Stomach (tissue), 9 donors: ENCODE data around the gene RGS6. TPM values are rescaled to one million over a fixed set of nuclear protein-coding genes. Genes with fewer than 3 reads are reported as not detected.
A peak's percentile ranks its signal among the peaks of the same experiment; 100 is the strongest.

Experiments
- DNase-seq, 2 donors: peaks; one replicate each; pipeline versions ENCODE4 v3.0.0 to v3.0.0-alpha.2; 2013 to 2019
- H3K27ac ChIP-seq, 5 donors: fragments of 200-600 bp in 4 of 5; sonication (generic) in 4 of 5; one replicate each; pipeline ENCODE4 v1.5.1; 2013 to 2019; ENCODE audit warnings: mild to moderate bottlenecking in 1 of 5, moderate library complexity in 1 of 5
- H3K27me3 ChIP-seq, 3 donors: fragments of 200-600 bp; sonication (generic); one replicate each; pipeline ENCODE4 v1.5.1; 2017 to 2019; ENCODE audit warnings: mixed run types in 1 of 3
- H3K36me3 ChIP-seq, 4 donors: fragments of 200-600 bp; sonication (generic); 1 replicate in 3 of 4; 2 replicates in 1 of 4; pipeline ENCODE4 v1.5.1; 2016 to 2019
- H3K4me1 ChIP-seq, 4 donors: fragments of 200-600 bp; sonication (generic); one replicate each; pipeline ENCODE4 v1.5.1; 2016 to 2019
- H3K4me3 ChIP-seq, 4 donors: fragments of 200-600 bp; sonication (generic) in 3 of 4; one replicate each; pipeline ENCODE4 v1.5.1; 2016 to 2019; ENCODE audit warnings: mild to moderate bottlenecking in 1 of 4
- H3K9me3 ChIP-seq, 4 donors: fragments of 200-600 bp; sonication (generic); one replicate each; pipeline ENCODE4 v1.5.1; 2016 to 2019
- EP300 ChIP-seq: sonication (generic); formaldehyde crosslinking; IDR thresholded peaks from one replicate; pipeline ENCODE4 v1.6.1; 2017; ENCODE audit warnings: antibody characterized with exemption
- POLR2A ChIP-seq, 4 donors: fragments of 450-650 bp; IDR thresholded peaks; one replicate each; pipeline ENCODE4 v1.6.1; 2016; ENCODE audit warnings: antibody characterized with exemption in 4 of 4, control low read depth in 2 of 4, mild to moderate bottlenecking in 1 of 4, moderate library complexity in 1 of 4
- POLR2AphosphoS5 ChIP-seq, 3 donors: sonication (generic); formaldehyde crosslinking; IDR thresholded peaks; one replicate each; pipeline ENCODE4 v1.6.1; 2016; ENCODE audit warnings: antibody characterized with exemption in 3 of 3
- WGBS, 5 donors: extraction: QIAGEN DNeasy Blood & Tissue Kit in 3 of 5; methylation state at CpG; one replicate each; pipeline versions ENCODE4 v1.1.5 to v1.1.7; 2013 to 2018; 5-methylcytosine and 5-hydroxymethylcytosine counted together
- intact Hi-C: fragments of 100-400 bp; cut with DNase I; formaldehyde crosslinking; loops from one replicate; pipeline ENCODE4 v1.15.1; 2023; ENCODE audit warnings: low total_unique reads
- polyA plus RNA-seq, 3 donors: library from polyadenylated mRNA; stranded (reverse); fragments of 200-250 nt; gene quantifications; one replicate each; pipeline ENCODE4 v1.2.3, GENCODE V29; 2013
- total RNA-seq, 5 donors: library from RNA; depleted of rRNA; stranded (reverse); fragments of >200 nt; gene quantifications; one replicate each; pipeline versions ENCODE4 v1.1.0 to v1.2.3, GENCODE V29; 2014 to 2016
- TF ChIP-seq, protein P1 (sequence below), 7 experiments: fragments of 450-650 bp in 4 of 7; fragments of 200-600 bp in 3 of 7; sonication (generic) in 3 of 7; IDR thresholded peaks; one replicate each; pipeline ENCODE4 v1.5.1; 2016 to 2019; ENCODE audit warnings: antibody characterized with exemption in 7 of 7, control low read depth in 2 of 7, mild to moderate bottlenecking in 1 of 7
- donor health status: healthy with polysubstance abuse.
- donor health status: Bipolar disorder and iron deficiency.
- donor health status: healthy.

RGS6 gene
- total and polyA plus RNA-seq, 8 donors: 0.25 to 18.0 (median 0.92) TPM; not detected in 1

DNA sequence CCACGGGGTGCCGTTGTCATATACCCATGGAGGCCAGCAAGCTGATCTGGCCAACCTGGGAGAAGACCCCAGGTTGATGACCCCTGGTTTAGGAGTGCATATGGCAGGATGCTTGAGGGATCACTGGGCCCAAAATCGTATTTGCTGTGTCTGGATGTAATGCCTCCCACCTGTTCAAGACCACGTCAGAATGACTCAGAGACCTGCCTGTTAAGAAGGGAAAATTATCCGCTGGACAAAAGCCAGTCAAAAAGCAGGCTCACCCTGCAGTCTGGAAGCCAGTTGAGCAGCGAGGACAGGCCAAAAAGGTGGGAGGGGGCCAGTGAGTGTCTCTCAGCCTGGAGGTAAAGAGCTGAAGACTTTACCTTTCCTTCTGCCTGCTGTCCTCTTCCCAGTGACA lies 512.5 kb downstream of the RGS6 start:
- 72 to 78% (median 76%) methylated on average over 6 of the region's 6 CpGs for WGBS, 5 donors
- H3K36me3 ChIP-seq: no peaks in the 10 kb centered on the region
- H3K27ac ChIP-seq: no peak overlapping the region
- TF ChIP-seq, protein P1, sequence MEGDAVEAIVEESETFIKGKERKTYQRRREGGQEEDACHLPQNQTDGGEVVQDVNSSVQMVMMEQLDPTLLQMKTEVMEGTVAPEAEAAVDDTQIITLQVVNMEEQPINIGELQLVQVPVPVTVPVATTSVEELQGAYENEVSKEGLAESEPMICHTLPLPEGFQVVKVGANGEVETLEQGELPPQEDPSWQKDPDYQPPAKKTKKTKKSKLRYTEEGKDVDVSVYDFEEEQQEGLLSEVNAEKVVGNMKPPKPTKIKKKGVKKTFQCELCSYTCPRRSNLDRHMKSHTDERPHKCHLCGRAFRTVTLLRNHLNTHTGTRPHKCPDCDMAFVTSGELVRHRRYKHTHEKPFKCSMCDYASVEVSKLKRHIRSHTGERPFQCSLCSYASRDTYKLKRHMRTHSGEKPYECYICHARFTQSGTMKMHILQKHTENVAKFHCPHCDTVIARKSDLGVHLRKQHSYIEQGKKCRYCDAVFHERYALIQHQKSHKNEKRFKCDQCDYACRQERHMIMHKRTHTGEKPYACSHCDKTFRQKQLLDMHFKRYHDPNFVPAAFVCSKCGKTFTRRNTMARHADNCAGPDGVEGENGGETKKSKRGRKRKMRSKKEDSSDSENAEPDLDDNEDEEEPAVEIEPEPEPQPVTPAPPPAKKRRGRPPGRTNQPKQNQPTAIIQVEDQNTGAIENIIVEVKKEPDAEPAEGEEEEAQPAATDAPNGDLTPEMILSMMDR (IDR thresholded peaks at IDR 0.05): no peak
- TF ChIP-seq POLR2A (IDR thresholded peaks at IDR 0.05) (no peak), EP300 (no peak), POLR2AphosphoS5 (IDR thresholded peaks at IDR 0.05) (no peak)
- H3K9me3 ChIP-seq: no peaks in the 10 kb centered on the region
- intact Hi-C loops: no loop called here
- no peak for DNase-seq
- peaks cover 0 to 4% (median 0%) of the 10 kb centered on the region in 4 donors for H3K4me1 ChIP-seq
- no peak overlapping the region for H3K4me3 ChIP-seq
- H3K27me3 ChIP-seq: peaks cover 0 to 6% (median 0%) of the 10 kb centered on the region in 3 donors

DNA sequence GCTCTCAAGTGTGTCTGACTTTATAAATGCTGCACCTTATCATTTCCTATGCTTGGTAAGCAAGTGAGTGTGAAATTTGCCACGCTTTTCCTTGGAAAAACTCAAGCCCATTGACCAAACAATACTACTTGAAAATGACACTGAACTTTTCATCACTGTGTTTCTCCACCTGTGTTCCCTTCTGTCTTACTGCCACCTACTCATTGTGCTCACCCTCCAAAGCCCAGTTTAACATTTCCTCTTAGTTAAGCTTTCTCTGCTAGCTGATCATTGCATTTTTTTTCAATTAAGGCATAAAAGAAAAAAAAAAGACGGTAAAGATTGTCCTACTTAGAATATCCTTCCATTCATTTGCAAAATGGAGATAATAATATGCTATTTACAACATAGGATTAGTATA lies 516.0 kb downstream of the RGS6 start:
- H3K4me1 ChIP-seq: peaks cover 8 to 24% (median 18%) of the 10 kb centered on the region in 4 donors
- TF ChIP-seq, protein P1 (IDR thresholded peaks at IDR 0.05): no peak
- TF ChIP-seq POLR2A (IDR thresholded peaks at IDR 0.05): no peak
- H3K27me3 ChIP-seq: peaks cover 0 to 14% (median 0%) of the 10 kb centered on the region in 3 donors
- no peaks in the 10 kb centered on the region for H3K36me3 ChIP-seq
- no peak overlapping the region for H3K4me3 ChIP-seq
- 83 to 90% (median 86%) methylated on average over 2 of the region's 2 CpGs for WGBS, 5 donors
- H3K27ac ChIP-seq: no peak overlapping the region
- DNase-seq: no peak
- intact Hi-C loops: no loop called here
- H3K9me3 ChIP-seq: no peaks in the 10 kb centered on the region

DNA sequence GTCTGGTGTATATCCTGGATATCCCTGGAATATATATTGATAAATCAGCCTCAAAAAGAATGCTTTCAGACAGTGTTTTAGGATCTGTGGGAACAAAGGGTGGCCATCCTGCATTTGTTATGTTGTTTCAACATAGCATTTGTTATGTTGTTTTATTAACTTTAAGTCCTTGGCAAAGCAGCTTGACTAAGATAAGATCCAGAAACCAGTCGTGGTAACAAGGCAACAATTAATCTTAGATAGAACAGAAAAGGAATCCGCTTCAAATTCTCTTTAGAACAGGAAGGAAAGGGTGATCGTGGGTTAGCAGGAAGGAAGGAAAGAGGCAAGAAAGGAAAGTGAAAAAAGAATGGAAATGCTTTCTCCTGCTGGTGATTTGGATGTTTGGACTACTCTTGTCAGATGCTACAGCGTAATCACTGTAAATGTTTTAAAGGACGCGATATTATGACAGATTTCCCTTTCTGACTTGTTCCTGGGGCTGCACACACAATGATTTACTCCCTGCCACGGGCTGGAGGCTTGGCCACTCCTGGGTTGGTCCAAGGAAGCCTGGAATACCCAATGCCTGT lies 518.3 kb downstream of the RGS6 start:
- Histone ChIP-seq H3K36me3 (no peaks in the 10 kb centered on the region), H3K4me1 (peaks cover 4 to 24% (median 18%) of the 10 kb centered on the region in 4 donors), H3K27me3 (peaks cover 0 to 14% (median 0%) of the 10 kb centered on the region in 3 donors), H3K9me3 (no peaks in the 10 kb centered on the region), H3K27ac (peak overlapping the region in 2 of 5 donors; percentile 25 to 57), H3K4me3 (no peak overlapping the region)
- intact Hi-C loops: no loop called here
- 41 to 56% (median 49%) methylated on average over 7 of the region's 7 CpGs for WGBS, 5 donors
- no peak for TF ChIP-seq POLR2AphosphoS5 (IDR thresholded peaks at IDR 0.05)
- no peak for TF ChIP-seq POLR2A (IDR thresholded peaks at IDR 0.05)
- no peak for TF ChIP-seq EP300
- TF ChIP-seq, protein P1 (IDR thresholded peaks at IDR 0.05): no peak
- DNase-seq: peak in 1 of 2 donors; percentile 28

DNA sequence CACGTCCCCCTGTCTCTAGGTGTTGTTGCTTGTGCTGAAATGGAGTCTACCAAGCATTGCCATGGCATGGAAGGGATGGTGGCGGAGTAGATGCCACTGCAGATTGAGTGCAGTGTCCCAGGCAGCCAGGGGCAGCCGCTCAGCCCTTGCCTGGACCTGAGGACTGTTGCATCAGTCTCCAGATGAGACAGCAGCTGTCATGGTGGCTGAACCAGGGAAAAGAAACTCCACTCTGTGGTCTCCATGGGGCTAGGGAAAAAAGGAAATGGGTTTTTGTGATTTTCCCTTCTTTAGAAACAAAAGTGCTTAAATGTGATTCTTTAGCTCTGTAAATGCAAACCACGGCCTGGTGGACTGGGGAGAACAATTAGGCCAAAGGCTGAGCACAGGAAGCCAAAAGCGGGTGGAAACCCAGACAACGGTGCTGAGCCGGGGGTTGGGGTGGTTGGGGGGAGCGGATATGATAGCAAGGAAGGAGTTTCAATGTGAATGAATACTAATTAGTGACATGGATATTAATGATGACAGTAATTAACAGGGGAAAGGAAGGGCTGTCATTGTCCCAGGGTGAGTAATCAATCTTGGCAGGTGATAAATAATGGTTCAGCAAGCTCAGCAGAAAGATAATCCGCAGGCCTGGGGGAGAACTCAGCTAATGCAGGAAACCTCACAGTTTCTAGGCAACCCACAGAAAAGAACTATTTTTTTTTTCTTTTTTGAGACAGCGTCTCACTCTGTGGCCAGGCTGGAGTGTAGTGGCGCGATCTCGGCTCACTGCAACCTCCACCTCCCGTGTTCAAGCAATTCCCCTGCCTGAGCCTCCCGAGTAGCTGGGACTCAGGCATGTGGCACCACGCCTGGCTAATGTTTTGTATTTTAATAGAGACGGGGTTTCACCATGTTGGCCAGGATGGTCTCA lies 519.1 kb downstream of the RGS6 start:
- peak in 1 of 2 donors; percentile 64 for DNase-seq
- Histone ChIP-seq H3K36me3 (no peaks in the 10 kb centered on the region), H3K4me3 (no peak overlapping the region), H3K27me3 (peaks cover 0 to 14% (median 0%) of the 10 kb centered on the region in 3 donors), H3K27ac (peak overlapping the region in 2 of 5 donors; percentile 25 to 57), H3K4me1 (peaks cover 4 to 24% (median 18%) of the 10 kb centered on the region in 4 donors), H3K9me3 (no peaks in the 10 kb centered on the region)
- TF ChIP-seq EP300 (no peak), POLR2AphosphoS5 (IDR thresholded peaks at IDR 0.05) (no peak), POLR2A (IDR thresholded peaks at IDR 0.05) (no peak)
- TF ChIP-seq, protein P1 (IDR thresholded peaks at IDR 0.05): no peak
- WGBS, 5 donors: 30 to 43% (median 32%) methylated on average over 17 of the region's 17 CpGs
- intact Hi-C loops: no loop called here
